Upper lobe of right lung (tissue), 1 donor: ENCODE measurements around the gene PRKAG3. TPM values are rescaled to one million over a fixed set of nuclear protein-coding genes. Genes with fewer than 3 reads are reported as not detected.

Experiments used
- ATAC-seq: fragments of 200-7000 bp; cut with Tn5 transposase; one replicate; pipeline ENCODE4 v1.9.1; 2020; ENCODE audit warnings: mild to moderate bottlenecking, moderate library complexity
- DNase-seq: peaks from one replicate; pipeline ENCODE4 v3.0.0-alpha.2; 2020
- H3K27ac ChIP-seq: fragments of 200-600 bp; one replicate; pipeline ENCODE4 v1.8.0; 2022
- H3K27me3 ChIP-seq: fragments of 200-600 bp; one replicate; pipeline ENCODE4 v1.8.0; 2022; ENCODE audit warnings: mild to moderate bottlenecking
- H3K36me3 ChIP-seq: fragments of 200-600 bp; one replicate; pipeline ENCODE4 v1.8.0; 2022
- H3K4me1 ChIP-seq: fragments of 200-600 bp; one replicate; pipeline ENCODE4 v1.8.0; 2022
- H3K4me3 ChIP-seq: fragments of 200-600 bp; one replicate; pipeline ENCODE4 v1.8.0; 2022; ENCODE audit warnings: mild to moderate bottlenecking
- H3K9me3 ChIP-seq: fragments of 200-600 bp; one replicate; pipeline ENCODE4 v1.8.0; 2022
- intact Hi-C: fragments of 100-400 bp; cut with DNase I; formaldehyde crosslinking; loops from one replicate; pipeline ENCODE4 v1.11.0; 2022
- total RNA-seq: library from RNA; stranded (reverse); fragmentation: NEBNext Ultra II Directional; extraction: Animal tissue kit (Norgen Biotek cat#: 25700); gene quantifications from one replicate; pipeline ENCODE4 v1.2.1, GENCODE V29; 2021
- TF ChIP-seq, protein P1 (sequence below): fragments of 200-600 bp; IDR thresholded peaks from one replicate; pipeline ENCODE4 v1.8.0; 2022; ENCODE audit warnings: antibody characterized with exemption
- donor health status: DM: no; HTN: yes; CAD: no; lungs with severe emphysema.

PRKAG3 gene
- total RNA-seq, 1 donor from 2014 or later = not detected

DNA sequence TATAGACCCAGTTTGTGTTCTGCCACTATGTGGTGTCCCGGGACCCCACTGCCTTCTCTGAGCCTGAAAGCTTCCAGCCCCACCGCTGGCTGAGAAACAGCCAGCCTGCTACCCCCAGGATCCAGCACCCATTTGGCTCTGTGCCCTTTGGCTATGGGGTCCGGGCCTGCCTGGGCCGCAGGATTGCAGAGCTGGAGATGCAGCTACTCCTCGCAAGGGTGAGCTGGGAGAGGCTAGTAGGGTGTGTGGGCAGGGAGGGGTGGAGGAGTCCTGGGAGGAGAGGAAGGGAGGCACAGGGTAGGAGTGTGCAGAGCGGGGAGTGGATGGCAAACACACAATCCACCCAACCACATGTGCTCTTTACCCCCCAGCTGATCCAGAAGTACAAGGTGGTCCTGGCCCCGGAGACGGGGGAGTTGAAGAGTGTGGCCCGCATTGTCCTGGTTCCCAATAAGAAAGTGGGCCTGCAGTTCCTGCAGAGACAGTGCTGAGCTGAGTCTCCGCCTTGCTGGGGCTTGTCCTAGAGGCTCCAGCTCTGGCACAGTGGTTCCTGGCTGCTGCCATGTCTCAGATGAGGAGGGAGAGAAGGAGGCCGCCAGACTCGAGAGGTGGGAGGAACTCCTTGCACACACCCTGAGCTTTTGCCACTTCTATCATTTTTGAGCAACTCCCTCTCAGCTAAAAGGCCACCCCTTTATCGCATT lies 16.9 kb downstream of the PRKAG3 start:
- Histone ChIP-seq H3K27me3 (no peaks in the 10 kb centered on the region), H3K36me3 (peaks cover 41% of the 10 kb centered on the region), H3K4me3 (no peak overlapping the region), H3K4me1 (no peaks in the 10 kb centered on the region), H3K27ac (peak overlapping the region; percentile 7), H3K9me3 (no peaks in the 10 kb centered on the region)
- TF ChIP-seq, protein P1, sequence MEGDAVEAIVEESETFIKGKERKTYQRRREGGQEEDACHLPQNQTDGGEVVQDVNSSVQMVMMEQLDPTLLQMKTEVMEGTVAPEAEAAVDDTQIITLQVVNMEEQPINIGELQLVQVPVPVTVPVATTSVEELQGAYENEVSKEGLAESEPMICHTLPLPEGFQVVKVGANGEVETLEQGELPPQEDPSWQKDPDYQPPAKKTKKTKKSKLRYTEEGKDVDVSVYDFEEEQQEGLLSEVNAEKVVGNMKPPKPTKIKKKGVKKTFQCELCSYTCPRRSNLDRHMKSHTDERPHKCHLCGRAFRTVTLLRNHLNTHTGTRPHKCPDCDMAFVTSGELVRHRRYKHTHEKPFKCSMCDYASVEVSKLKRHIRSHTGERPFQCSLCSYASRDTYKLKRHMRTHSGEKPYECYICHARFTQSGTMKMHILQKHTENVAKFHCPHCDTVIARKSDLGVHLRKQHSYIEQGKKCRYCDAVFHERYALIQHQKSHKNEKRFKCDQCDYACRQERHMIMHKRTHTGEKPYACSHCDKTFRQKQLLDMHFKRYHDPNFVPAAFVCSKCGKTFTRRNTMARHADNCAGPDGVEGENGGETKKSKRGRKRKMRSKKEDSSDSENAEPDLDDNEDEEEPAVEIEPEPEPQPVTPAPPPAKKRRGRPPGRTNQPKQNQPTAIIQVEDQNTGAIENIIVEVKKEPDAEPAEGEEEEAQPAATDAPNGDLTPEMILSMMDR = no peak
- ATAC-seq (peak; percentile 64), DNase-seq (no peak)
- intact Hi-C loops = no loop called here

DNA sequence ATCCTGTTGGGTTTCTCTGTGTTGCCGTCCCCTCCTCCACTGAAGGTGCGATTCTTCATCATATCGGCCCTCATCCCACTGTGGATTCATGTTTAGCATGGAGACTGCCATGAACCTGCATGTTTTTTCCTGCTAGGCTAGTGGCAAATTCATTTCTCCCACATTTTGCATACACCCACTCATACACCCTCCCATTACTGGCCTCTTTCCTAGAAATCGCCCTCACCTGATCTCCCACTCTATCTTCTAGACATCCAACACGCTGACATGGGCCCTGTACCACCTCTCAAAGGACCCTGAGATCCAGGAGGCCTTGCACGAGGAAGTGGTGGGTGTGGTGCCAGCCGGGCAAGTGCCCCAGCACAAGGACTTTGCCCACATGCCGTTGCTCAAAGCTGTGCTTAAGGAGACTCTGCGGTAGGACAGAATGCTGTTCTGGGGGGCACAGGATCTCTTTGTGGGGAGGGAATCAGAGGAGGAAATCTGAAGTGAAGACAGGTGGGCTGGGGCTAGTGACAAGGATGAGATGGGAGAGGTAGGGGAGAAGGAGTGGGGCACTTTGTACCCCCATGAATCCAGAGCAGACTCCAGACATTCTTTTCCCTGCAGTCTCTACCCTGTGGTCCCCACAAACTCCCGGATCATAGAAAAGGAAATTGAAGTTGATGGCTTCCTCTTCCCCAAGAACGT lies 17.7 kb downstream of the PRKAG3 start:
- intact Hi-C loops = no loop called here
- peak overlapping the region; percentile 7 for H3K27ac ChIP-seq
- TF ChIP-seq, protein P1 = no peak
- no peaks in the 10 kb centered on the region for H3K9me3 ChIP-seq
- ATAC-seq (peak; percentile 25), DNase-seq (no peak)
- H3K36me3 ChIP-seq = peaks cover 38% of the 10 kb centered on the region
- H3K4me1 ChIP-seq = no peaks in the 10 kb centered on the region
- H3K4me3 ChIP-seq = no peak overlapping the region
- no peaks in the 10 kb centered on the region for H3K27me3 ChIP-seq

DNA sequence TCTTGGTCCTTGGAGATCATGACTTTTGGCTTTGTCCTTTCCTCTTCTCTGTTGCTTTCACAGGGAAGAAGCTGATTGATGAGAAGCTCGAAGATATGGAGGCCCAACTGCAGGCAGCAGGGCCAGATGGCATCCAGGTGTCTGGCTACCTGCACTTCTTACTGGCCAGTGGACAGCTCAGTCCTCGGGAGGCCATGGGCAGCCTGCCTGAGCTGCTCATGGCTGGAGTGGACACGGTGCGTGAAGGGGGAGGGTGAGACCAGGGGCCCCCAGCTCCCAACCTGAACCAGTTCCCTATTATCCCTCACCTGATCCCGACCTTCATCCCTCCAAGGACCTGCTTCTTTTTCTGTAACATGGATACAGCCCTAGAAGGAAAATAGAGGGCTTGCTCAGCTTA lies 18.7 kb downstream of the PRKAG3 start:
- Histone ChIP-seq H3K36me3 (peaks cover 33% of the 10 kb centered on the region), H3K9me3 (no peaks in the 10 kb centered on the region), H3K4me3 (no peak overlapping the region), H3K27me3 (no peaks in the 10 kb centered on the region), H3K4me1 (peaks cover 3% of the 10 kb centered on the region), H3K27ac (no peak overlapping the region)
- intact Hi-C loops = no loop called here
- TF ChIP-seq, protein P1 = no peak
- DNase-seq (no peak), ATAC-seq (no peak)

DNA sequence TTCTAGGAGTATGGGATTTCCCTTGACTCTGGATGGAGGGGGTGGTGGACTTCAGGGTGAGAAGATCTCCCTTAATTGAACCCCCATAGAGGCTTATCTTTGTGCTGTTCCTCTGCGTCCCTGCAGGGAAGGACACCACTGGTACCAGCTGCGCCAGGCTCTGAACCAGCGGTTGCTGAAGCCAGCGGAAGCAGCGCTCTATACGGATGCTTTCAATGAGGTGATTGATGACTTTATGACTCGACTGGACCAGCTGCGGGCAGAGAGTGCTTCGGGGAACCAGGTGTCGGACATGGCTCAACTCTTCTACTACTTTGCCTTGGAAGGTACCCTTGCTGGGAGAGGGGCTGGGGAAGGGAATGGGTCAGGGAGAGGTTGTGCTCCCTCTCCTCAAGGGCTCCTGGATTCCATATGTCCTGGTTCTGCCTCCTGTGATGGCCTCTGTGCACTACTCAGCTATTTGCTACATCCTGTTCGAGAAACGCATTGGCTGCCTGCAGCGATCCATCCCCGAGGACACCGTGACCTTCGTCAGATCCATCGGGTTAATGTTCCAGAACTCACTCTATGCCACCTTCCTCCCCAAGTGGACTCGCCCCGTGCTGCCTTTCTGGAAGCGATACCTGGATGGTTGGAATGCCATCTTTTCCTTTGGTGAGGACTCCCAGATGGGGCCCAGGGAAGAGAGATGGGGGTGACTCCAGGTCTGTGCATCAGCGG lies 19.3 kb downstream of the PRKAG3 start:
- Histone ChIP-seq H3K9me3 (no peaks in the 10 kb centered on the region), H3K36me3 (peaks cover 33% of the 10 kb centered on the region), H3K27ac (no peak overlapping the region), H3K27me3 (no peaks in the 10 kb centered on the region), H3K4me1 (peaks cover 4% of the 10 kb centered on the region), H3K4me3 (no peak overlapping the region)
- intact Hi-C loops = no loop called here
- DNase-seq = no peak
- no peak for ATAC-seq
- TF ChIP-seq, protein P1 = no peak

DNA sequence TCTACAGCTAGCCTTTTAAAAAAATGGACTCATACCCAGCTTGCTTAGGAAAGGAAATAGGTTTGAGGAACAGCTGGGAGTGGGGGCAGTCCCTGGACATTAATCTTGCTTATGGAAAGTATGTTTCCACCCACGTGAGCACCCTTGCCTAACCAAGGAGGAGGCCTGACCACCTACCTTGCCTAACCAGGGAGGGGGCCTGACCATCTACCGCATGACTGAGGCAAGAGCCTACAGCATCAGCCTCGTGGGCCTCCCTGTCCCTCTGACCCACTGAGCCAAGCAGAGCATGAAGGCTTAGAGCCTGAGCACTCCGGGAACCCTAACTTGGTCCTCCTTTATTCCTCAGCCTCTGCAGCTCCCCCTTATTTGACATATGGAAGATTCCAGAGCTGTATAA lies 20.2 kb downstream of the PRKAG3 start:
- DNase-seq = peak; percentile 84
- peak; percentile 90 for ATAC-seq
- Histone ChIP-seq H3K4me3 (no peak overlapping the region), H3K36me3 (peaks cover 33% of the 10 kb centered on the region), H3K27ac (no peak overlapping the region), H3K27me3 (no peaks in the 10 kb centered on the region), H3K4me1 (peaks cover 12% of the 10 kb centered on the region), H3K9me3 (no peaks in the 10 kb centered on the region)
- TF ChIP-seq, protein P1 = no peak
- intact Hi-C loops = no loop called here
